ENCODE results near the gene HLA-DRA. TPM values are rescaled to one million over a fixed set of nuclear protein-coding genes. Genes with fewer than 3 reads are reported as not detected.

Gene HLA-DRA
- total and polyA plus RNA-seq, 11 donors = 20.0 to 1,108 (median 86.0) TPM

DNA sequence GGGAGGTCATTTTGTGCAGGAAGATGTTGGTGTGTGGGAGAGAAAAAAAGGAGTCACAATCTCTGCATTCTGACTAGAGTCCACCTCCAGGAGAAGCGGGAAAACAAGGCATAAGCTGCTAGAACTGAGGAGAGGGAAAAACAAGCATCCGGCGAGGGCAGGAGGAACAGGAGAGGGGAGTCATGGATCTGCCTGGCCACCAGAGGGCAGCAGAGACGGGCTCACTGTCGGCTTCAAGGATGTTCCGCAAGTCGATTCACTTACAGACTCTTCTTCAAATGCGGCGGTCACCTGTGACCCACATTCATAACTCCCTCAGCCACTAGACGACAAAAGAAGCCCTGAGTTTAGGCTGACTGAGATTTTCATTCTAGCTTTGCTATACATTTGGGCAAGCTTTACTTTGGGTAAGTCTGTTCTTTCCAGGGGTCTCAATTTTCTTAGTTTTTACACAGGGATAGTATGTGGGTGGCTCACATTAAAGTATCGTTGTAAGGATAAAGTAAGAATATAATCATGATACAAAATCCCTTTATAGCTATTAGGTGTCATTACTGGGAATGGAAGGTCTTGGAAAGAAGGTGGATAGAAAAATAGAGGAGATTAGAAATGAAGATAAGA is 26.1 kb upstream of the HLA-DRA start:
- H3K4me1 ChIP-seq = peaks cover 0 to 17% (median 0%) of the 10 kb centered on the region in 12 donors
- TF ChIP-seq, protein P1, sequence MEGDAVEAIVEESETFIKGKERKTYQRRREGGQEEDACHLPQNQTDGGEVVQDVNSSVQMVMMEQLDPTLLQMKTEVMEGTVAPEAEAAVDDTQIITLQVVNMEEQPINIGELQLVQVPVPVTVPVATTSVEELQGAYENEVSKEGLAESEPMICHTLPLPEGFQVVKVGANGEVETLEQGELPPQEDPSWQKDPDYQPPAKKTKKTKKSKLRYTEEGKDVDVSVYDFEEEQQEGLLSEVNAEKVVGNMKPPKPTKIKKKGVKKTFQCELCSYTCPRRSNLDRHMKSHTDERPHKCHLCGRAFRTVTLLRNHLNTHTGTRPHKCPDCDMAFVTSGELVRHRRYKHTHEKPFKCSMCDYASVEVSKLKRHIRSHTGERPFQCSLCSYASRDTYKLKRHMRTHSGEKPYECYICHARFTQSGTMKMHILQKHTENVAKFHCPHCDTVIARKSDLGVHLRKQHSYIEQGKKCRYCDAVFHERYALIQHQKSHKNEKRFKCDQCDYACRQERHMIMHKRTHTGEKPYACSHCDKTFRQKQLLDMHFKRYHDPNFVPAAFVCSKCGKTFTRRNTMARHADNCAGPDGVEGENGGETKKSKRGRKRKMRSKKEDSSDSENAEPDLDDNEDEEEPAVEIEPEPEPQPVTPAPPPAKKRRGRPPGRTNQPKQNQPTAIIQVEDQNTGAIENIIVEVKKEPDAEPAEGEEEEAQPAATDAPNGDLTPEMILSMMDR (IDR thresholded peaks at IDR 0.05) = peak; percentile 88 to 97 (median 94)
- TF ChIP-seq POLR2A (IDR thresholded peaks at IDR 0.05) = no peak
- peak; percentile 77 to 91 (median 78) for DNase-seq
- no peaks in the 10 kb centered on the region for H3K9me3 ChIP-seq
- peaks cover 0 to 65% (median 11%) of the 10 kb centered on the region in 9 donors for H3K27me3 ChIP-seq
- no peak overlapping the region for H3K4me3 ChIP-seq
- intact Hi-C loops (cut with DNase I) = loop anchor here in 9 of 10 donors (1.0 to 10.0 kb wide), 12 partner anchors 166 to 455 kb away; no protein-coding TSS in a partner anchor
- H3K27ac ChIP-seq = no peak overlapping the region
- ATAC-seq = peak in 3 of 4 donors; percentile 69 to 89 (median 85)
- 8 to 9% (median 8%) methylated on average over 11 of the region's 11 CpGs for WGBS, 4 donors
- no peaks in the 10 kb centered on the region for H3K36me3 ChIP-seq

- H3K27me3 ChIP-seq = peaks cover 0 to 76% (median 13%) of the 10 kb centered on the region in 9 donors
- peaks cover 0 to 17% (median 0%) of the 10 kb centered on the region in 12 donors for H3K4me1 ChIP-seq
- no peaks in the 10 kb centered on the region for H3K9me3 ChIP-seq
- ATAC-seq = peak in 3 of 4 donors; percentile 73 to 78 (median 77)
- TF ChIP-seq POLR2A (IDR thresholded peaks at IDR 0.05) = no peak
- TF ChIP-seq, protein P1 (IDR thresholded peaks at IDR 0.05) = peak; percentile 86 to 99 (median 98)
- peak; percentile 65 to 83 (median 67) for DNase-seq
- intact Hi-C loops (cut with DNase I) = loop anchor here (2.0 to 10.0 kb wide), 9 partner anchors 171 to 452 kb away; no protein-coding TSS in a partner anchor
- peak overlapping the region in 4 of 12 donors; percentile 10 to 43 (median 33) for H3K4me3 ChIP-seq
- WGBS, 4 donors = 7 to 9% (median 8%) methylated on average over 13 of the region's 13 CpGs
- no peak overlapping the region for H3K27ac ChIP-seq
- no peaks in the 10 kb centered on the region for H3K36me3 ChIP-seq
Observed at GRCh38 chr6:32415521-32416019, 24.1 kb upstream of the HLA-DRA start.

- no peak for DNase-seq
- intact Hi-C loops (cut with DNase I) = loop anchor here in 9 of 10 donors (5.0 to 10.0 kb wide), 7 partner anchors 171 to 451 kb away; no protein-coding TSS in a partner anchor
- WGBS, 4 donors = 67 to 78% (median 70%) methylated on average over 3 of the region's 3 CpGs
- ATAC-seq = no peak
- H3K27ac ChIP-seq = no peak overlapping the region
- peaks cover 0 to 17% (median 0%) of the 10 kb centered on the region in 12 donors for H3K4me1 ChIP-seq
- peaks cover 0 to 77% (median 13%) of the 10 kb centered on the region in 9 donors for H3K27me3 ChIP-seq
- peak overlapping the region in 3 of 12 donors; percentile 10 to 43 (median 34) for H3K4me3 ChIP-seq
- TF ChIP-seq, protein P1 (IDR thresholded peaks at IDR 0.05) = no peak
- TF ChIP-seq POLR2A (IDR thresholded peaks at IDR 0.05) = no peak
- no peaks in the 10 kb centered on the region for H3K9me3 ChIP-seq
- H3K36me3 ChIP-seq = no peaks in the 10 kb centered on the region
Observed at GRCh38 chr6:32416036-32416435, 23.7 kb upstream of the HLA-DRA start.

DNA sequence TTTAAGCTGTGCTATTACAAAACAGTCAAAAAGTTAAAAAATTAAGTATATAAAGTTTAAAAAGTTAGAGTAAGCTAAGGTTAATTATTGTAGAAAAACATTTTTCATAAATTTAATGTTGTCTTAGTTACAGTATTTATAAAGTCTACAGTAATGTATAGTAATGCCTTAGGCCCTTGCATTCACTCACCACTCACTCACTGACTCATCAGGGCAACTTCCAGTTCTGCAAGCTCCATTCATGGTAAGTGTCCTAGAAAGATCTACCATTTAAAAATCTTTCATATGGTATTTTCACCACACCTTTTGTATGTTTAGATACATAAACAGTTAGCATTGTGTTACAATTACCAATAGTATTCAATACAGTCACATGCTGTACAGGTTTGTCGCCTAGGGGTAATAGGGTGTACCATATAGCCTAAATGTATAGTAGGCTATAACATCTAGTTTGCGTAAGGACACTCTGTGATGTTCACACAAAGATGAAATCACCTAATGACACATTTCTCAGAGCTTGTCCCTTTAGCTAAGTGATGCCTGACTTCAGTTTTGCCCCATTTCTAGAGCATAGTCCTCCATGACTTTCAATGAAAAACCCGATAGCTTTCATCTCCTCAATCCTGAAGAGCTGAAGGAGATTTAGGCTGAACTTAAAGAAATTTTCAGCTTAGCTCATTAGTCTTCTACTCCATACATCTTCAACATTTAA is 14.9 kb upstream of the HLA-DRA start:
- H3K9me3 ChIP-seq = no peaks in the 10 kb centered on the region
- H3K4me3 ChIP-seq = no peak overlapping the region
- ATAC-seq (no peak), DNase-seq (no peak)
- 80 to 98% (median 96%) methylated on average over 3 of the region's 3 CpGs for WGBS, 4 donors
- H3K4me1 ChIP-seq = no peaks in the 10 kb centered on the region
- intact Hi-C loops (cut with DNase I) = loop anchor here in 2 of 10 donors (5.0 kb wide), 3 partner anchors 273 to 368 kb away; no protein-coding TSS in a partner anchor
- no peaks in the 10 kb centered on the region for H3K36me3 ChIP-seq
- no peak overlapping the region for H3K27ac ChIP-seq
- H3K27me3 ChIP-seq = peaks cover 0 to 20% (median 0%) of the 10 kb centered on the region in 9 donors
- TF ChIP-seq, protein P1 (IDR thresholded peaks at IDR 0.05) = no peak
- TF ChIP-seq POLR2A (IDR thresholded peaks at IDR 0.05) = no peak
